ENCODE data around the gene ENOX2.

ENOX2 gene

DNA sequence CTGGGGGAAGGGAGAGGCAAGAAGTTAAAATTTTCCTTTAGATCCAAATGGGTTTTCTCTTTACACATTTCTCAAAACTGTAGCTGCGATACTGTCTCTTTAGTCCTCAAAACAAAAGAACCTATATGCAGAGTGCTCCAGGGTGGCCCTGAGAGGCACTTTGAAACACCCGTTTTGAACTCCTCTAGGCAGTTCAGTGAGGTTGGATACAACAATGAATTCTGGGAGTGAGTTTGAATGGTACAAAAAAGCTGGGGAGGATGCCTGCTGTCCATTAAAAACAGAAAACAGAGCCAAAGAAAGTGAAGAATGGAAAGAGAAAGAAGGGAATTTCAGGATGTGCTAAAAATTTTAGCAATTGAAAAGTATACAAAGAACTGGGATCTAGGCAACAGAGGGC lies 23.1 kb downstream of the ENOX2 start:
- no peak for DNase-seq

GRCh38 chrX:130878350-130879341 lies 24.4 kb downstream of the ENOX2 start:
- no peak for DNase-seq

DNA sequence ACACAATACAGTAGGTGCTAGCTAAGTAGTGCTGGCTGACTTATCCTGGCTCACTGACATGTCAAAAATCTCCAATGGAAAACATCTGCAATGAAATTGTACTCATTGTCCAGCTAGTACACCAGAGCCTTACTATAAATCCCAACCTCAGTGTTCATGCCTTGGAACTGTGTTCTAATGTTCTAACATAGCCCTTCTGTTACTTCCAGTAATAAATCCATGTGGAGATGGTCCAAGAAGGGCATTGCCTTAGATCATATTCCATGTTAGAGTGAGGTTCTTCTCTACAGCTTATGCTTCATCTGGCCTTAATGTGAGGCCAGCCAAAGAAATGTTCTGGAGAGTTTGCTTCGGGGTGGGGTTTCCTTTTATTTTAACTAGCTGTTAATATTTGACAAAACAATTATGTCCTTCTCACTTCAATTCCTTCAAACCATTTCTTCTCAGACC lies 25.1 kb downstream of the ENOX2 start:
- no peak for DNase-seq

DNA sequence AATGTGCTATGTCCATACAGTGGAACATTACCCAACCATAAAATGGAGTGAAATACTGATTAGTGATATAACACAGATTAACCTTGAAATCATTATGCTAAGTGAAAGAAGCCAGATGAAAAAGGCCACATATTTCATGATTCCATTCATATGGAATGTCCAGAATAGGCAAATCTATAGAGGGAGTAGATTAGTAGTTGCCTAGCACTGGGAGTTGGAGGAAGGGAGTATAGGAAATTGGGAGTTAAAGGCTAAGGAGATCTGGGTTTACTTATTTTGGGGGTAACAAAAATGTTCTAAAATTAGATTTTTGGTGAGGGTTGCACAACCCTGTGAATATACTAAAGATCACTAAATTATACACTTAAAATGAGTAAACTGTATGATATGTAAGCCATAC lies 26.8 kb downstream of the ENOX2 start:
- DNase-seq: no peak

DNA sequence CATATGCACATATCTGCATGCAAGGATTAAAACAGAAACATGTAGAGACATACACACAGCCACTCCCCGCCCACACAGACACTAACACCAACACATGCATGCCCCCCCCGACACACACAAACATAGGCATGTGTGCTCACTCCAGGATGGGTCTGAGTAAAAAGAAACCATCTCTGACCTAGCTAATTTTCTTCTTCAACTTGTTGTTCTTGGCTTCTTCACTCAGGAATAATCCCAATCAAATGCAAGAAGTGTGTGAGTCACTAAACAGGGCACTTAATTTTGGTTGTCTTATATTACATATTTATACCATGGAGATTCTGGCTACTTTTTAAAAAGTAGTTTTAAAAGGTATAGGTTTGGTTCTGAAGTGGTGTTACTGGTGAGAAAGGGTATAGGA lies 28.3 kb downstream of the ENOX2 start:
- DNase-seq: no peak

GRCh38 chrX:130869239-130869638 lies 33.8 kb downstream of the ENOX2 start:
- no peak for DNase-seq

DNA sequence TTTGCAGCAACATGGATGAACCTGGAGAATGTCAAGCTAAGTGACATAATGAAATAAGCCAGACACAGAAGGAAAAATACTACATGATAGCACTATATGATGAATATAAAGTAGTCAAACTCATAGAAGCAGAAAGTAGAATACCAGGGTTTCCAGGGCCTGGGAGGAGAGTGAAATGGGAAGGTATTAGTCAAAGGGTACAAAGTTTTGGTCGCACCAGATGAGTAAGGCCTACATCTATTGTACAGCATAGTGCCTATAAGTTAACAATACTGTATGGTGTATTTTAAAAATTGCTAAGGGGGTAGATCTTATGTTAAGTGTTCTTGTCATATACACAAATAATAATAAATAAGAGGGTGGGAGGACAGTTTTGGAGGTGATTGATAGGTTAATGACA lies 41.5 kb downstream of the ENOX2 start:
- DNase-seq: no peak

- DNase-seq: no peak
Measured at GRCh38 chrX:130857207-130857606, 45.8 kb downstream of the ENOX2 start.

- no peak for DNase-seq
Measured at GRCh38 chrX:130851569-130851968, 51.4 kb downstream of the ENOX2 start.

- DNase-seq: no peak
Measured at GRCh38 chrX:130848763-130849162, 54.2 kb downstream of the ENOX2 start.

DNA sequence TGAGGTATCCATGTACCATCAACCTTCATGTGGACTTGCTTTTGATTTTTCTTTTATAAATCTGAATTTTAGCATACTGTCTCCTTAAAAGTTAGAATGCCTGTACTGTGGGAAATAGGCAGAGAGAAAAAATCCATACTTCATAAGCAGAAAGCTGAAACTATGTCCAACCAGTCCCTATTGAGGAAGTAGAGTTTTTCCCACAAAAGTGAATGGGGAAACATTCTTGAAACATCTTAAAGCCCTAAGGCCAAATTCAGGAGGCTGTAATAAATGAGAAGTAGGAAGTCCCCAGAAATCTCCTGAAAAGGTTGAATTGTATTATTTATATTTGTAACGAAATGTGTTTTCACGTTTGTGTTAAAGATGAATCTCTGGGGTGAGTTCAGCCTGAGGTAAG lies 56.3 kb downstream of the ENOX2 start:
- no peak for DNase-seq

- no peak for DNase-seq
Measured at GRCh38 chrX:130841776-130842175, 61.2 kb downstream of the ENOX2 start.

DNA sequence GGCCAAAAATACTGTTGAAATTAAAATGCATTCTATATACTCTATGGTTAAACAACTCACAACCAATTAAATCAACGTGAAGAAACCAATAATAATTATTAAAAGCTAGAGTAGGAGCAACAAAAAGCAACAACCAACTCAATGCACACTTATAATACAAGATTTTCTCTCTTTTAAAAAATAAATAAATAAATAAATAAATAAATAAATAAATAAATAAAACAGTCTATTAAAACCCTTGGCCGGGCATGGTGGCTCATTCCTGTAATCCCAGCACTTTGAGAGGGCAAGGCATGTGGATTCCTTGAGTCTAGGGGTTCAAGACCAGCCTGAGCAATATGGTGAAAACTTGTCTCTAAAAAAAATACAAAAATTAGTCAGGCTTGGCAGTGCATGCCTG lies 62.7 kb downstream of the ENOX2 start:
- no peak for DNase-seq

DNA sequence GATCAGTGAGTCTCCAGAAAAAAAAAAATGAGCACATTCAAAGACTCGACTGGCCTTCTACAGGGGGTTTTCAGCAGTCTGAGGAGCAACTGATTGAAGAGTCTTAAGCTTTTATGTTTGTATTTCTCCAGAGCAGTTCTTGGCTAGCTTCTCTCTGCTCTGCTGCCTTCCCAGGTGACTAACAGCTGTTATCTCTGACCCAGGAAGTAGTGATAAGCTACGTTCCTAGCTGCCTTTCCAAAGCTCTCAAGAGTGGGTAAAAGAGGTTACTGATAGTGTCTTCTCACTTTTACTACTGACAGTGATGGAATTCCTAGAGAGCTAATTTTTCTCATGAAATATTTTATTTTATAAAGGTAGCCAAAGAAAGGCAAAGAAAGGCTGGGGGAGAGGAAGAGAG lies 66.6 kb downstream of the ENOX2 start:
- DNase-seq: no peak

DNA sequence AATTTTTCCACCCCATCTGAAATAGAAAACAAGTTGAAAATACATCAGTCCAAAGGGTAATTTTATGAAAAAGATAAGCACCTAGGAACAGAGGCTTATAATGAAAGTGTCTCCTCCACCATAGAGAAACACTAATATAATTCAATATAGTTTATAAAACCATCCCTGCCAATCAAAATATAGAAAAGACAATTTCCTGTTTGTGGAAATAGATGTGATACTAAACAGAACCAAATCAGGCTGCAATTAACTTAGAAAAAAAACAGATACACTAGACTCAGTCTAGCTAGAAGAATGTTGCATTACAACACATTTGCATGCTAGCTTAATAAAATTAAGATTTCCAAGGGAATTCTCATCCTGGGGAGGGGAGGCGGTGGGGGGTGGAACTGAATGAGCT lies 68.2 kb downstream of the ENOX2 start:
- DNase-seq: no peak

GRCh38 chrX:130834149-130834548 lies 68.9 kb downstream of the ENOX2 start:
- DNase-seq: no peak

GRCh38 chrX:130831347-130831722 lies 71.7 kb downstream of the ENOX2 start:
- no peak for DNase-seq

- no peak for DNase-seq
Measured at GRCh38 chrX:130830599-130831346, 72.2 kb downstream of the ENOX2 start.

DNA sequence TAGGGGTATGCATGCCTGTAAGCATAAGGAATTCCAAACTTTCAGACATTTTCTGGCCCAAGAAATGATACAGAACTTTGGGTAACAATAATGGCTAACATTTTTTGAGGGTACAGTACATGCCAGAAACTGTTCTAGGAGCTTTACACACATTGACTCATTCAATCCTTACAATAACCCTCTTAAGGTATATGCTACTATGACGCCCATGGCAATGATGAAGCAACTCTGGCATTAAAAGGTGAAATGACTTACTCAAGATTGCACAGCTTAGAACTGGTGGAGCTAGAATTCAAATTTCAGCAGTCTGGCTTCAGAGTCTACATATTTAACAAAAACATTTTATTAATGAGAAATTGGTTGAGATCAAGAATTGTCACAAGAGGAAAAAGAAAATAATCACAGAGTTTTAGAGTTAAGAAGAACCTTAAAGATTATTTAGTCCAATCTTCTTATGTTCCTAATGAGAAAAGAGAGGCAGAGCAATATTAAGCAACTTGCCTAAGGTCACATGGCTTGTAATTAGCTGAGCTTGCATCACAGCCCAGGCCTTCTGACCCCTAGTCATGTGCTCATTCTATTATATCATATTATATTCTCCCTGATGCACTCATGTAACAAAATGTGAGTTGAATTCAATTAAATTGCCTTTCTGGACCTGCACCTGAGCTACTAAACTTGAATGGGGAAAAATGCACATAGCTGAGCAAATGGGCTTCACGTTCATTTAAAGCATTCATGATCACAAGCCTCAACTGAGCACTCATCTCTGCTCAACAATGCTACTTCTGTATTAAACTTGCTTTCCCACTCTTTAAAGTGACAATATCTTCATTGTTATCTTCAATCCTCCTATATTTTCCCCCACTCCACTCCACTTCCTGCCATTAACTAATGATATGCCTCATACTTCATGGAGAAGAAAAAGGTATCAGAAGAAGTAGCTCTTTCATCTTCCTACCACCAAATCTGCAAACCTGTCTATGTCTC lies 73.2 kb downstream of the ENOX2 start:
- no peak for DNase-seq

- DNase-seq: no peak
Measured at GRCh38 chrX:130828641-130829040, 74.4 kb downstream of the ENOX2 start.

DNA sequence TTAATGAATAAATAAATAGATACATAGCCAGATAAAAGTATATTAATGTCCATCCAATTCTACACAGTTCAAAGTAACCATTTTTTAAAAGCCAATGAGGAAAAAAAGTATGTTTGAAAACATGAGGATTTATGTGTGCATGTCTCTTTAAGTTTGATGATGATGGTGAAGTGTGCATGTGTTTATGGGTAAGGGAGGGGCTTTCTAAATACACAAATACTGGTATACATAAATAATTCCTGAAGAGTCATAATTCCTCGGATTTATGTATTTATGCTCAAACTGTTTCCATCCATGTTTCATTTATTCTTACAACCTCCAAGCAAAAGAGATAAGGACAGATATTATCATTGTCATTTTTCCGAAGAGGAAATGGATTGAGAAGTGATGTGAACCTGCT lies 75.4 kb downstream of the ENOX2 start:
- no peak for DNase-seq

DNA sequence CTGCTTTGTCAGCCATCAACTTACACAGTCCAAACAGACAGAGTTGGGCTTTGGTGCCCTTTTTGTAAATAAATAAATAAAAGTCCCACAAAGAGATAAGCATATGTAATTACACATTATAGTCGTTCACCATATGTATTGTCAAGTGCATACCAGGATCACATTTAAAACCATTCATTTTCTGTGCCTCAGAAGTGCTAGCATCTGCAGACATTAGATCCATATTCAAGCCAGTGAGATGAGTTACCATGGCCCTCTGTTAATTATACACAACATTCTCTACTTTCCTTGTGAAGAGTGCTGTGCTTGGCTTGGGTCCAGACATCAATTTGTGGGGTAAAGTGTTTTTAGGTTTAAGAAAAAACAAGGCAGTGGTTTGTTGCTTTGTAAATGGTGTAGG lies 76.8 kb downstream of the ENOX2 start:
- no peak for DNase-seq

- no peak for DNase-seq
Measured at GRCh38 chrX:130825525-130825924, 77.5 kb downstream of the ENOX2 start.
